Inferior parietal cortex (tissue), 1 donor: ENCODE measurements around the gene CHRDL1.
"Not testable (repeated sequence)": the region's sequence is repeated elsewhere in the genome, so short reads cannot be mapped to it uniquely, and the experiment has no call there.

Experiments used
- DNase-seq: peaks from one replicate; pipeline ENCODE4 v3.0.0-alpha.2; 2016; ENCODE audit errors: extremely low spot score

CHRDL1 gene, protein sequence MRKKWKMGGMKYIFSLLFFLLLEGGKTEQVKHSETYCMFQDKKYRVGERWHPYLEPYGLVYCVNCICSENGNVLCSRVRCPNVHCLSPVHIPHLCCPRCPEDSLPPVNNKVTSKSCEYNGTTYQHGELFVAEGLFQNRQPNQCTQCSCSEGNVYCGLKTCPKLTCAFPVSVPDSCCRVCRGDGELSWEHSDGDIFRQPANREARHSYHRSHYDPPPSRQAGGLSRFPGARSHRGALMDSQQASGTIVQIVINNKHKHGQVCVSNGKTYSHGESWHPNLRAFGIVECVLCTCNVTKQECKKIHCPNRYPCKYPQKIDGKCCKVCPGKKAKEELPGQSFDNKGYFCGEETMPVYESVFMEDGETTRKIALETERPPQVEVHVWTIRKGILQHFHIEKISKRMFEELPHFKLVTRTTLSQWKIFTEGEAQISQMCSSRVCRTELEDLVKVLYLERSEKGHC

DNA sequence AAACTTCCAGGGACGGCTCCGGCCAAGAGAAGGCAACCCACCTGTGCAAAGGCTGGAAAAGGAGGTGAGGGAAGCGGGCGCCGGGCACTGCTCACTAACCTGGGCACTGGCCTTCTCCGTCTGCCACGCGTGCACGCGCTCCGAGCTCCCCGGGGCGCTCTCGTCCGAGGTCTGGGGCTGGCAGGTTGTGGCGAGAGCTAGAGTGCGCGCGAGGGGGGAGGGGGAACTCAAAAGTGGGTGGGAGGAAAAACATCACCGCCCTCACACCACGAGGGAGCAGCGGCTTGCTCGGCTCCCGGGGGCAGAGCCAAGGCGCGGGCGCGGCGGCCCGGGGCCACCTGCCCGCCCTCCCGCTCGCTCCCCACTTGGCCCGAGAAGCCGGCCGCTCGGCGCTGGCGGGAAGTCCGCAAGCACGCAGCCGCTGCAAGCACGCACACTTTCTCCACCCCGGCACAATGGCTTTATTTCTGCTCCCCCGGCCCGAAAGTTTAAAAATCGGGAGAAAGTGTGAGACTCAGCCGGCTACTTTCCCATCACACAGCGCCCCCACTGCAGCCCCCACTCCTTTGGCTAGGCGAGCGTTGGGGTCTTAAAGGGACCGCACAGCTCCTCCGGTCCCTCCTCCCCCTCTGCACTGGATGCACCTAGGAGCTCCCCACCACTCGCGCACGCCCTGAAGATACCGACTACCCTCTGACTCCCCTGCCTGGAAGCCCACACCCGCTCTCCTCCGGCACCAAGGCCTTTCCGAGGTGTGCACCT, at the start of gene CHRDL1:
CHRDL1 (minus strand) TSS at position 173 of the 762 bp plus-strand sequence. CDS start 3,636 bp downstream, outside the sequence.
- no peak for DNase-seq

DNA sequence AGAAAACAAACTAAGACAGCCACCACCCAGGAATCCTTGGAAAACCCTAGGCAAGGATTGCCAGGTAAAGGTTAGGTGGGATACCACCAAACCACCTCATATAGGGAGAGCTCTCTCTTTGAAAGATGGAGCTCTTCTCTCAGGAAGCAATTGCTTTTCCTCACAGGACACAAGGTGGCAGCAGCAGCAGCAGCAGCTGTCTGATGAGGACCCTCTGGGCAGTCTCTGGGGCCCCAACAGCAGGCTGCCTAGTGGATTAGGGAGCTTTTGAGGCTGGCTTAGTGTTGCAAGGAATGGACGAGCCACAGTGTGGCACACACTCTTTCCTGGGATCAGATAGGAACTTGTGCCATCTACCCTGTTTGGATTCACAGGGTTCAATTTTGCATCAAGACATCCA, 41.4 kb upstream of the CHRDL1 start:
- no peak for DNase-seq

DNA sequence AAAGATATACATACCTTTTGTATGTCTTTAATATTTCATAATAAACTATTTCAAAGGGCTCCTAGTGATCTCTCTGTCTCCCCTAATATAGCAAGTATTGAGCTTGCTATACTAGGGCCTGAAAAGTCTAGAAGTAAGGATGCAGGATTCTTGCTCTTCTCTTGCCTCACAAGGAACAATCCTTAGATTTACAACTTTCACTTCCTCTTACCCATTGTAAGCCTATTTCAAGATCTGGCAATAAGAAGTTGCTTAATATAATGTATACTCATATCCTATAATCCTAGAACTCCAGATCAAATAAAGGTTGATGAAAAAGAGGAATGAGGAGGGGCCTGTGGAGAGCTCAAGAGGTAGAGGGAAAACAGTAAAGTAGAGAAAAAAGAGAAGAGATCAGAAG, 40.8 kb upstream of the CHRDL1 start:
- DNase-seq = no peak

DNA sequence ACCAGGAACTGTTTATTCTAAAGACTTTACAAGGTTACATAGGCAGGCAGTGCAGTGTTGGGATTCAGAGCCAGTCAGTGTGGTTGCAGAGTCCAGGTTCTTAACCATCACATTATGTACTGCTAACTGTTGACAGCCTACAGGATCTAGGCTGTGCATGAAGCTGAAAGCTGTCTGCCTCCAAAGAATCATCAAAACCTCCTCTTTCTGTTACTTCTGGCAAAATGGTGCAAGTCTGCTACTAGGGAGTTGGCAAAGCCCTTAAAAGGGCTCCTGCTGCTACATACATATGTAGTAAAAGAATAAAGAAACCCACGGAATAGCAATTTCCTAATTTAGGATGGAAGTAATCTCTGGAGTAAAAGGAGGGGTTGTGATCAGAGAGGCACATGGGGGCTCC, 40.4 kb upstream of the CHRDL1 start:
- DNase-seq = no peak

DNA sequence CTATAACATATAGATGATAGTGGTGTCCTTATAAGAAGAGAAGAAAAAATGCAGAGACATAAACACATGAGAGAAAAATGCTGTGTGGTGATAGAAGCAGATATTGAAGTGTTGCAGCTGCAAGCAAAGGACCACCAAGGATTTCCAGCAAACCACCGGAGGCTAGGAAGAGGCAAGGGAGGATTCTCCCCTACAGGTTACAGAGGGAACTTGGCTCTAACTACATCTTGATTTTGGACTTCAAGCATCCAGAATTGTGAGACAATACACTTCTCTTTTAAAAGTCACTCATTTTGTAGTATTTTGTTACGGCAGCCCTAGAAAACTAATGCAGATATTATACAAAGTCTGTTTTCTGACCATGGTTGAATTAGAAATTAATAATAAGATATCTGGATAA, 30.4 kb upstream of the CHRDL1 start:
- no peak for DNase-seq

DNA sequence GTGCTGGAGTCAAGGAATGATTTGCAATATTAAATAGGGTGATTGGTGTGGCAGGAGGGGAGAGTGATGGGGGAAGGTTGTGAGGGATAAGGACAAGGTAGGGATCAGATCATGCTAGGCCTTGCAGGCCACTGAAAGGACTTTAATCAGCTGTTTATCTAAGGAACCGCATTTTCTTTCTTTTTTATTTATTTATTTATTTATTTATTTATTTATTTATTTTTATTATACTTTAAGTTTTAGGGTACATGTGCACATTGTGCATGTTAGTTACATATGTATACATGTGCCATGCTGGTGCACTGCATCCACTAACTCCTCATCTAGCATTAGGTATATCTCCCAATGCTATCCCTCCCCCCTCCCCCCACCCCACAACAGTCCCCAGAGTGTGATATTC, 20.9 kb upstream of the CHRDL1 start:
- not testable (repeated sequence) for DNase-seq

DNA sequence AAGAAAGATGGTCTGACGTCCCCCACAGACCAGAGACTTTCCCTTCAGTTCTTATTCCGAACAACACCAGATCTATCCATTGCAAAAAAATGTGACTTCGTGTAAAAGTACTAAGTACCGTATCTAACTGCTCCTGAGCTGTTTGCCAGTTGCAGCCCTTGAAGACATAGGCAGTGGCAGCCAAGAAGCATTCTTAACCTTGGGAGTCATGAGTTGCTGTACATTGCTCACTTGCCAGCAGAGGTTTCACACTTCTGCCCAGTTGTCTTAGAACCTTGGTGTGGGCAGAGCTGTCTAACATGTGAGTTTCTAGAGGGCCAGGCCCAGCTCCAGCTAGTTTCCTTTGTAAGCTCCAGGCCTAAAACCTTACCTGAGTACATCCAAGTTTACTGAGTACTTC, 10.5 kb upstream of the CHRDL1 start:
- DNase-seq = no peak

DNA sequence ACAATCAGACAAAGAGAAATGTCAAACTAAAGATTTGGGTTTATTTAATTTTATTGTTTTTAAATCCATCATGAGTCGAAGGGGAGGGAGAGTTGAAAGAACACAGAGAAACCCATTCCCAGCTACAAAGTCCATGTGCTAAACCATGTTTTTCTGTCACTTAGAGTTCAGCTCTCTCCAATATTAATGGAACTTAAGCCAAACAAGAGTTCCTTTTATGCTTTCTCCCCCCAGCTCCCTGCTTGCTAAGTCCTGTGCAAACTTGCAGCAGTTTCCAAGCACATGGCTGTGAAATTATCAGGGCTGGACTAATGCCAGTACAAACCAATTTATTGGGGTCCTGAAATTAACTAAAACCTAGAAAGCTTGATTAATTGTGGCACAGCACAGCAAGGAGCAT, 9.7 kb upstream of the CHRDL1 start:
- DNase-seq = no peak

DNA sequence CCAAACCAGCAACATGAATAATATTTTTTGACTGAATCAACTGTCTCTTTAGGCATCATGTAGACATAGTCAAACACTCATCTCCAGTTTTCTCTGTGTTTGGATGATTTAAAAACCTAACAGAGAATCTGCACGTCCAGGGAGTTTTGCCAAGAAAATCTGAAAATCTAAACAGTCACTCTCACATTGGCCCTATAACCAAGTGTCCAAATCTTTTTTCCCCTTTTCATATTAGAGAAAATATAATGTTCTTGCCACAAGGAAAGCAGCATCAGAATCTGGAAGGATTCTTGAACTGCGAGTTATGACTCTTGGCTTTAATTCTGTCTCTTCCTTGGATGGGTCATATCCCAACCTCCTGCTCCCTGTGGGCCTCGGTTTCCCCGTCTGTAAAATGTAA, 8.8 kb upstream of the CHRDL1 start:
- DNase-seq = no peak

DNA sequence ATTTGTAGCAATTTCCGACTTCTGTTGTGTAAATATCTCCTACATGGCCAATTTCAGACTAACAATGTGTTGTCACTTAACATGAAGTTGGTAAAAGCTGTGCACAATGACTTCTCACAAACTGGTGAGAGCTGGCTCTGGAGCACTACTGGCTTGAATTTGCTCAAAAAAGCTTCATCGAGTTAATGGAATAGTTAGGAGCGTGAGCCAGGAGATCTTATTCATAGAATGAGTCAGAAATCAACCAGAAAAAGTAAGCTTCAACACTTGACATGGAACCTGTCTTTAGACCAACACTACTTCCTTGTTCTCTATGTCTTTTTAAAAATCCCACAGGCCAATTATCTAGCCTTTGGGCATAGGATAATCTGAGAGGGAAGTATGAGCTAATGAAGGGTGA, 7.9 kb upstream of the CHRDL1 start:
- no peak for DNase-seq

DNA sequence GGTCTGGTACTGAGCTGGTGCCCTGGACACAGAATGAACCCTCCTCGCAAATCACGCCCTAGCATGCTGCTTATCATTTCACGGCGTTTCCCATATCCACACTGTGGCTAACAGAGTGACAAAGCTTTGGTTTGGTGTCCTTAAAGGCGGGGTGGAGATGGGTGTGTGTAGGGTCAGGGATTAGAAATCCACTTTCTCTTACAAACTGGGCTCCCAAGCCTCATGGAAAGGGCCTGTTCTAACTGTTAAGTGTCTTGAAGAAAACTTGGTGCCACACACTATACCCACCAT, 735 bp upstream of the CHRDL1 start:
- DNase-seq = no peak

DNA sequence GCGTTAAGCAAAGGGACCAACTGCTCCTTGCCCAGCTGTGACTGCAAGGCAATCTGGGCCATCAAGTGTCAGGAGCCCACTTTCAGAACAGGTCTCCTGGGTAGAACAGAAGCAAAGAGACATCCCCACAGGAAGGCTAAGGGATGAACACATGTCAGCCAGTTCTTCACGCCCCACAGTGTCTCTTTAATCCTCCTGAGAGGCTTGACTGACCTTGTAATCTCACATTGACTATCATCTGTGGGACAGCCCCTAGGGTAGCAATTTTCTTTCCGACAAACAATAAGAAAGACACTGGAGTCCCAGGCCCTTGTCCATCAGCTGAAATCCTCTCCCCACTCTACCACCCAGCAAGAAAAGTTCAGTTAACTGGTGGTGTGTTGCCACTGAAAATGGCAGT, 1.0 kb downstream of the CHRDL1 start:
- no peak for DNase-seq

DNA sequence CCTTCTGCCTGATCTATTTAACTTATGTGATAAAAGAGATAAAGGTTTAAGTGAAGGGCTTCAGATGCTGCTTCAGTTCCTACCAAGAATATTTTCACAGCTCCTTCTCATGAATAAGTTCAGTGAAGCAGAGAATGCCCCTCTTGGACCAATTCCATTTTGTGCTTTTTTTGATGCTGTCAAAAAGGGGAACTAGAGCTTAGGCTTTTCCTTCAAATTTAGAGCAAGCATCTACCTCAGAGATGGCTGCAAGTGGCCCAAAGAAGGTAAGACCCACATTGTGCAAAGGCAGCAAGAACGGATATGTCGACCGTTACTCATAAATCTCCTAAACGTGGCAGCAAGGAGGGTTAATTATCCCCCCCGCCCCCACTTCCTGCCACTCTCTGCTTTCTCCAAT, 4.5 kb downstream of the CHRDL1 start:
- DNase-seq = no peak

DNA sequence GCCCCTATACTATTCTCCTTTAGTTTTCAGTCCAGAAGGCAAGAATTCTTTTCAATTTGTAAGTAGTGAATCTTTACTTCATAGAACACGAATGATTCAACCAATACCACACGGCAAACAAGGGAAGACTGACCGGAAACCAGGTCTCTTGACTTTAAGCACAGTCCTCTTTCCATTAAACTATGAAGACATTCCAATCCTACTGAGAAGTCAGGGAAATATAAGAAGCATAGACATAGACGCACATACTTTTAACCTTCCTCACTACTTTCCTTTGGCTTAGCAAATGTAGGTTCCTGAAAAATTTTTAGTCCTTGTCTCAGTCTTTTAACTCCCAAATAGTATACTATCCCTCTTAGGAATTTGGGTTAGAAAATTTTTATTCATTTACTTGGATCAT, 9.1 kb downstream of the CHRDL1 start:
- DNase-seq = no peak

DNA sequence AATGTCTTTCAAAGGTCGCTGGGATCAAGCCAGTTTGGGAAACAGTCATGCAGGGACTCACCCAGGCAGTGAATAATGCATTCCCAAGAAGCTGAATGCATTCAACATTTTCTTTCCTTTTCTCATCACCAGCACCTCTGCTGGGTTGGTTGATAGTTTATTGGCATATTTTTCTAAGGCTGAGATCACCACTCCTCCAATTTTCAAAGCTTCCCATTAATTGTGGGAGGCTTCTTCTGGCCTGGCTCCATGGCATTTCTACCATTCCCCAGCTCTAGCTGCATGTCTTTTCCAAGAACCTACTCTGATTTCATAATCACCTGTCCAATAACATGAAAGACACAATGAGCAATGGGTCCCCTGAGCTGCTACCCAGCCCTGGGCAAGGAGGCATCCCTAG, 35.8 kb downstream of the CHRDL1 start:
- DNase-seq = no peak

DNA sequence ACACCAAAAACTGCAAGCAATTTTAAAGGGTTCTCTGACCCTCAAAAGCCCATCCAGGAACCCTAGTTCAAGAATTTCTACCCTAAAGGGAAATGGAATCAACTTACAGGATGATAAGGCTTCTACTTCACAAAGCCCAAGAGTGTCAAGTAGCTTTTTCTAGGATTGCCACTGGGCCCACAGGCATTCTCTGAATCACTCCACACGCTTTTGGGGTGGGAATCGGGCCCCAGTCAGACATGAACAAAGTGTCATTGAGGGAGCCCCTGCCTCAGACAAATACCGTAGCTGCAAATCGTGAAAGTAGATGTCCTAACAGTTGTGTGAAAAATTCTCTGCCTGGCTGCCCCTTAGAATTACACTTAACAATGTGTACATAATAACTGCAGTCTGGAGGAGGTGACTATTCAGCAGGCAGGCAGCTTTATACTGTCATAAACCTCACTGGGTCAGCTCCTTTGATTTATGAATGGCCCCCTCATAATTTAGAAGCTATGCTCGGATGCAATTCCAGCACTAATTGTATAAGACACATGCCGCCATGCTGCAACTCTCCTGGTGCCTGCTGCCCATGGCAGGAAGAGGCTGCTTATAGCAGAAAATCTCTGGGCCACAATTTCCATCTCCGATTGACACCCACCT, 36.7 kb downstream of the CHRDL1 start:
- DNase-seq = no peak

DNA sequence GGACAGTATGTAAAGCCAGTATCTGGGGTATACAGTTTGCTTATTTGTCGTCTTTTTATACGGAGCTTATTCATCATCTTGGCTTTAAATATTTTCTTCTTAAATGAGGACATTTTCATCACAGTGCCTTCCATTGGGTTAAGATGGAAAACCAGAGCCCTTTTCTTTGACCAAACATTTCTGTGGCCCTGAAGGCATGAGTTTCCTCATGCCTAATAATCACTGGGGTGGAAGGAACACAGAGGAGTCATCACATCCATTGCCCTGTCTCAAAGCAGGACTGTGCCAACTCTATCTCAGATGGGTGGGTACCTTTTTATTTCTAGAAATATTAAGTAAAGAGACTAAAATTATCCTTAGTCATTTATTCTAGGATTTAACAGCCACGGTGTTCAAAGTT, 40.0 kb downstream of the CHRDL1 start:
- no peak for DNase-seq

DNA sequence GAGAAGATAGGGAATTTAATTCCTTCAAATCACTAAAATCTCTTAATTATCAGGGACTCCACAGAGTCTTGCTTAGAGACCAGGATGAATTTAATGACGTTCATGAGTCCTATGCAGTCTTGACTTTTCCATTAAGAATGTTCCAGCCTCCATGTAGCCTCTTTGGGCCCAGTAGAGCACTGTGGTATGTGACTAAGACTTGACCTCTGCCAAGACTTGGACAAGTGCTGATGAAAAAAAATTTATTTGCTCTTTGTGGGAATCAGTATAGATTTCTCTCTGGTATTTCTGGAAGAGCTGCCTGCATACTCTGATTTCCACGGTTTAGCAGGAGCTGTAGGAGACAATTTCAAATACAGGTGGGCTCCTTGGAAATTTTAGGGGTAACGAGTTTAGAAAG, 40.6 kb downstream of the CHRDL1 start:
- DNase-seq = no peak

DNA sequence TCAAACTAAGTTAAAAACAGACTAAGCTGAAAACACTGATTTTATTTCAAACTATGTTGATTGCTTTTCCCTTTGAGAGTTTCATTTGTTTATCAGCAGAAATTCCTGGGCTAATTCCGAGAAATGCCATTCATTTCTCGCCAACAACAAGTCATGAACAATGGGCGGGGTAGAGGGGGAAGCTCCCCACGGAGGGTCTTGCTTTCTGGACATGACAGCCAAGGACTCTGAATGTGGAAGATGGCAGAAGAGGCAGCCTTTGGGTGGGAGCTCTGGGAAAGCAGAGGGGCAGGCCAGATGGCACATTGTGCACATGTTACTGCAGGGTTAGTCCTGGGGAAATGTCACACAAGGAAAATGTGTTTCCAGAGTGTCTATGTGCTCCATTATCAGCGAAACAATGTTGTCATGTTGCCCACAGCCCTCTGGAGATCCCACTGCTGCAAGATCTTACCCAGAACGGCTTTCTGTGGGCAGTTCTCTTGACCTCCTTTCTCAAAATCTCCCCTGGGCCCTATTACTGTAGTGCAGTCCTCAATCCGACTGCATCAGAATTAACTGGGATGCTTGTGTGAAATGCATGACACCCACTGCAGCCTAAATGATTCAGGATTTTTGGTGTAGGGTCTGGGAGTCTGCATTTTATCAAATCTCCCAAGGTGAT, 45.0 kb downstream of the CHRDL1 start:
- DNase-seq = no peak

DNA sequence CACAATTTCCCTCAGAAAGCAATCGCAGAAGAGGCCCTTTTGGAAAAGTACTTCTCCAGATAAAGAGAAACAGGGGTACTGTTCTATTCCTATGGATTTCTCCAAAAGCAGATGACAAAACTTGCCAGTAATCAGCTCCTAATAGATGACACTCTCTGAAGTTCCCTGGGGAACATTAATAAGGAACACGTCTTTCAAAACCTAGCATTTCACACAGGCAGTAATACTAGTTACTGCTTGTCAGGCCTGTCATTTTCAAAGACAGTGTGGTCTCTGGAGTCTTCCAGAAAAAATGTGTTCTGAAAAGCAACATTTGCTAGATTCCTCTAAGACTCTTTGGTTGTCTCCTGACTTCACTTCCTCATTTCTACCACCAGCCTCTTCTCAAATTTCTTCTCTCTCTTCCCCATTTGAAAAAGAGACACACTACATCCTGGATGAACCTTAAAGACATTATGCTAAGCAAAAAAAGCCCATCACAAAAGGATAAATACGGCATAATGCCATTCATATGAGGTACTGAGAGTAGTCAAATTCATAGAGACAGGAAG, 47.3 kb downstream of the CHRDL1 start:
- no peak for DNase-seq

DNA sequence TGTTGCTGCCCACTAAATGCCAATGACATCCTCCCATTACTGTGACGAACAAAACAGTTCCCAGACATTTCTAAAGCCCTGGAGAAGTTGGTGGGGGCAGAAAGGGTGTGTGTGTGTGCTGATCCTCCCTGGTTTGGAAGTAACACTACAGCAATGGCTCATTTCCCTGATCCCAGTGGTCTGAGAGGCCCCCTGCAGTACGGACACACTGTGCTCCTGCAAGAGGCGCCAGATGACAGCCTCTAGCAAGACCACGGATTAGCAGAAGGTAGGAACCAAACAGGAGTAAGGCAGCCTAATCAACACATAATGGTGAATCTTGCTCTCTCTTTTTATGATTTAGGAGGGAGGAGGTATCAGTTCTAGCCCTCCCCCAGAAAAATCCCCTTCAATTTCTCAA, 49.6 kb downstream of the CHRDL1 start:
- no peak for DNase-seq

DNA sequence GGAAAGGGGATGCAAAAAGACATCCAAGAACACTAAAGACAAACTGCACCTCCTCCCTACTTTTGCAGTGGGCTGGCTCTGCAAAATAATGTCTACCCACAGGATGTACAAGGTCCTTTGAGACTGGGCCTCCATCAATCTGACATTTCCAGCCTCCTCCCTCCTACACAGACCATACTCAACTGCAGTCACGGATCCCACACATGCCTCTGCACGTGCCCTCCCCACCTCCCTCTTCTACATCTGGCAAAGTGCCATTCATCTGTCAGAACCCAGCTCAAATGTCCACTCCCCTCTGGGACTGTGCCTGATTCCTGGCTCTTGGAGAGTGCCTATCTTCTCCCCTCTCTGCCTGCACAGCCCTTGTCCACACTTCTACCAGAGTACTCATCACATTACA, 50.3 kb downstream of the CHRDL1 start:
- DNase-seq = no peak
